K562 (cell line): Measurements from ENCODE around the gene ZNF763. TPM values are rescaled to one million over a fixed set of nuclear protein-coding genes. Genes with fewer than 3 reads are reported as not detected.

ENCODE experiments used
- ATAC-seq: fragments of 200-7000 bp; cut with Tn5 transposase; 3 replicates; pipeline ENCODE4 v1.9.1; 2020; ENCODE audit warnings: moderate library complexity
- Bru-seq: library from RNA; stranded (reverse); fragments of 400-500 nt; gene quantifications from one replicate; lab custom pipeline; 2021; lab: Mats Ljungman, UMichigan
- BruChase-seq, 2 experiments: library from RNA; stranded (reverse); fragments of 400-500 nt; gene quantifications; one replicate each; lab custom pipeline; 2021; lab: Mats Ljungman, UMichigan
- BruUV-seq: library from RNA; stranded (reverse); fragments of 400-500 nt; replicated peaks from 2 replicates; lab custom pipeline; 2021; lab: Mats Ljungman, UMichigan
- CTCF ChIA-PET: fragments of 300-600 bp; formaldehyde crosslinking; extraction: SDS; loops from one replicate; lab custom pipeline; 2021; ENCODE audit warnings: low intra/inter-chr PET ratio; lab: Yijun Ruan, JAX
- POLR2A ChIA-PET: fragments of 300-600, 350-650 bp; sonication (Branson Sonifier 250); formaldehyde crosslinking; extraction: SDS; loops from one replicate; lab custom pipeline; 2021; ENCODE audit warnings: antibody characterized with exemption, inconsistent platforms; lab: Yijun Ruan, JAX
- DNase-seq, 4 experiments: peaks; one replicate each; pipeline versions ENCODE4 v3.0.0 to v3.0.0-alpha.2; 2011 to 2018; ENCODE audit warnings: low spot score in 3 of 4, mixed read lengths in 3 of 4; ENCODE audit errors: extremely low read depth in 1 of 4
- FAIRE-seq: peaks from 2 replicates; lab custom pipeline; 2011; peaks lifted over from hg19 to GRCh38; lab: Jason Lieb, UNC
- H2AFZ ChIP-seq: 2 replicates; pipeline ENCODE4 v1.6.0; 2011; ENCODE audit warnings: low read depth, low read length, control low read depth, inconsistent platforms
- H3K27ac ChIP-seq: fragments of 200-600 bp; 3 replicates; pipeline ENCODE4 v1.8.0; 2011; ENCODE audit warnings: low read depth, mild to moderate bottlenecking, control low read depth, inconsistent platforms, low read length, moderate library complexity, mixed read lengths; ENCODE audit errors: extremely low read depth
- H3K27me3 ChIP-seq, 2 experiments: fragments of 300-600 bp in 1 of 2; 2 replicates in 1 of 2; 3 replicates in 1 of 2; pipeline versions ENCODE4 v1.6.0 to v1.8.0; 2011; ENCODE audit warnings: inconsistent platforms in 2 of 2, low read length in 2 of 2, mild to moderate bottlenecking in 1 of 2, mixed read lengths in 1 of 2, moderate library complexity in 1 of 2; ENCODE audit not compliant: control insufficient read depth in 2 of 2, insufficient read depth in 2 of 2
- H3K36me3 ChIP-seq: fragments of 300-600 bp; 3 replicates; pipeline ENCODE4 v1.8.0; 2011; ENCODE audit warnings: mild to moderate bottlenecking, low read length, inconsistent platforms; ENCODE audit not compliant: control insufficient read depth, insufficient read depth
- H3K4me1 ChIP-seq, 2 experiments: fragments of 200-600 bp in 1 of 2; replicated peaks in 1 of 2; 2 replicates in 1 of 2; 3 replicates in 1 of 2; pipeline versions ENCODE4 v1.5.1 to v1.8.0; 2011; ENCODE audit warnings: inconsistent platforms in 2 of 2, low read length in 2 of 2, mild to moderate bottlenecking in 1 of 2, mixed read lengths in 1 of 2, moderate library complexity in 1 of 2; ENCODE audit not compliant: control insufficient read depth in 2 of 2, insufficient read depth in 2 of 2
- H3K4me2 ChIP-seq: 2 replicates; pipeline ENCODE4 v1.6.1; 2011; ENCODE audit warnings: low read length, control low read depth, inconsistent platforms, mixed read lengths; ENCODE audit not compliant: insufficient read depth
- H3K4me3 ChIP-seq: fragments of 200-600 bp; sonication (generic), shearing (Covaris generic); 2 replicates; pipeline ENCODE4 v1.5.1; 2016; ENCODE audit warnings: control low read depth, inconsistent platforms
- H3K79me2 ChIP-seq: fragments of 200-600 bp; 3 replicates; pipeline ENCODE4 v1.8.0; 2011; ENCODE audit warnings: low read length, inconsistent platforms; ENCODE audit not compliant: control insufficient read depth, insufficient read depth
- H3K9ac ChIP-seq, 2 experiments: 2 replicates each; pipeline versions ENCODE4 v1.6.0 to v1.6.1; 2011; ENCODE audit warnings: low read depth in 2 of 2, low read length in 2 of 2, control low read depth in 1 of 2, inconsistent platforms in 1 of 2, mild to moderate bottlenecking in 1 of 2, mixed read lengths in 1 of 2; ENCODE audit not compliant: insufficient read depth in 1 of 2
- H3K9me1 ChIP-seq: one replicate; pipeline ENCODE4 v1.6.0; 2011; ENCODE audit warnings: inconsistent platforms, mild to moderate bottlenecking, low read length, moderate library complexity; ENCODE audit not compliant: control insufficient read depth, insufficient read depth
- H3K9me3 ChIP-seq: replicated peaks from 2 replicates; pipeline ENCODE4 v1.5.1; 2011; ENCODE audit warnings: low read depth, low read length, inconsistent platforms; ENCODE audit not compliant: control insufficient read depth, insufficient read depth
- H4K20me1 ChIP-seq: replicated peaks from 2 replicates; pipeline ENCODE4 v1.6.1; 2011; ENCODE audit warnings: low read length, inconsistent platforms, mixed read lengths; ENCODE audit not compliant: control insufficient read depth, insufficient read depth
- CXXC5 ChIP-seq: fragments of 250-450 bp; sonication (Bioruptor Pico); IDR thresholded peaks from 2 replicates; pipeline ENCODE4 v1.8.0; 2022; ENCODE audit warnings: inconsistent platforms, mild to moderate bottlenecking, moderate library complexity
- PATZ1 ChIP-seq: fragments of 250-450 bp; sonication (Bioruptor Pico); IDR thresholded peaks from 2 replicates; pipeline ENCODE4 v1.5.0; 2020; ENCODE audit warnings: mild to moderate bottlenecking, borderline replicate concordance
- SP1 ChIP-seq: sonication (generic); formaldehyde crosslinking; IDR thresholded peaks from 2 replicates; pipeline ENCODE4 v1.8.1; 2022; ENCODE audit warnings: mild to moderate bottlenecking, missing genetic modification reagents
- ZKSCAN1 ChIP-seq: fragments of 150-350 bp; IDR thresholded peaks from 2 replicates; pipeline ENCODE4 v1.6.1; 2016; ENCODE audit warnings: low read depth, low read length
- WGBS: fragments of 100-300 bp; shearing (Covaris generic); methylation state at CpG from one replicate; pipeline ENCODE4 v1.1.6; 2016; ENCODE audit warnings: low coverage, mixed read lengths; ENCODE audit not compliant: insufficient coverage; ENCODE audit errors: missing lambda C conversion rate; 5-methylcytosine and 5-hydroxymethylcytosine counted together
- in situ Hi-C: fragments of 300-500 bp; cut with MboI; formaldehyde crosslinking; loops from 4 replicates; pipeline ENCODE4 v1.15.0; 2018; ENCODE audit warnings: inconsistent platforms, mixed read lengths
- intact Hi-C: fragments of 100-400 bp; cut with micrococcal nuclease; formaldehyde crosslinking; loops from 2 replicates; pipeline ENCODE4 v1.14.2; 2022
- long read RNA-seq, 3 experiments: library from polyadenylated mRNA in 2 of 3; library from RNA in 1 of 3; unstranded in 2 of 3; stranded (forward) in 1 of 3; transcript quantifications; one replicate each; pipeline ENCODE4 v2.0.0, GENCODE V29; 2019 to 2022
- polyA minus RNA-seq, 3 experiments: library from RNA; depleted of rRNA, polyadenylated mRNA; stranded (reverse); fragments of >200 nt; gene quantifications; 2 replicates each; pipeline ENCODE4 v1.2.3, GENCODE V29; 2011
- polyA plus RNA-seq, 8 experiments: library from polyadenylated mRNA; depleted of rRNA in 4 of 8; stranded (reverse) in 5 of 8; unstranded in 3 of 8; fragments of >200 nt; fragmentation: Nextera tagmentation in 2 of 8; fragmentation: Illumina TruSeq in 1 of 8; extraction: Ambion mirVana in 2 of 8; extraction: Trizol in 1 of 8; gene quantifications; 2 replicates each; pipeline versions ENCODE4 v1.2.1 to v1.2.3, GENCODE V29; 2011 to 2014; ENCODE audit warnings: inconsistent platforms in 1 of 8, missing spikeins in 1 of 8
- total RNA-seq, 7 experiments: library from RNA; depleted of rRNA in 6 of 7; stranded (reverse); fragments of >200 nt in 6 of 7; fragmentation: Illumina TruSeq in 2 of 7; extraction: Trizol in 2 of 7; gene quantifications; 2 replicates each; pipeline versions ENCODE4 v1.2.1 to v1.2.3, GENCODE V29; 2011 to 2021; ENCODE audit warnings: low replicate concordance in 1 of 7
- TF ChIP-seq, protein P1 (sequence below), 2 experiments: fragments of 450-650 bp; formaldehyde crosslinking in 1 of 2; IDR thresholded peaks; 2 replicates each; pipeline versions ENCODE4 v1.4.0 to v1.6.1; 2014 to 2020; ENCODE audit warnings: mild to moderate bottlenecking in 2 of 2, borderline replicate concordance in 1 of 2, low read depth in 1 of 2

The ZNF763 gene
- total RNA-seq (2011; cell fraction: chromatin; rRNA removed; ENCODE audit: low replicate concordance), result 0.21 and 0.86 TPM in 2 replicates
- 0.53 TPM in 1 of 2 replicates, not detected in the other for total RNA-seq (2011; cell fraction: nucleolus; rRNA removed)
- 0.46 TPM in 1 of 2 replicates, not detected in the other for total RNA-seq (2011; cell fraction: nucleoplasm; rRNA removed)
- total RNA-seq (2014; rRNA removed), result not detected in 2 replicates
- 0.11 and 0.29 TPM in 2 replicates for total RNA-seq (2014; rRNA removed; fragmentation: Illumina TruSeq; extraction: Trizol)
- 0.19 and 0.22 TPM in 2 replicates for total RNA-seq (2015; rRNA removed; fragmentation: Illumina TruSeq; extraction: Trizol)
- total RNA-seq (2021), result 0.22 TPM in 1 of 2 replicates, not detected in the other
- 0.10 and 0.22 TPM in 2 replicates for polyA plus RNA-seq (2011; rRNA removed)
- 0.01 and 0.06 TPM in 2 replicates for polyA plus RNA-seq (2011; cell fraction: cytosol; rRNA removed)
- 0.13 and 0.22 TPM in 2 replicates for polyA plus RNA-seq (2011; cell fraction: nucleus; rRNA removed)
- 0.03 and 0.06 TPM in 2 replicates for polyA plus RNA-seq (2012)
- polyA plus RNA-seq (2014; fragmentation: Illumina TruSeq; extraction: Trizol), result 0.14 and 0.28 TPM in 2 replicates
- polyA plus RNA-seq (2014; fragmentation: Nextera tagmentation; extraction: Ambion mirVana), result under 1 TPM in 1 of 2 experiments, not detected in 1; 0.08 TPM
- not detected in 2 replicates for polyA plus RNA-seq (2014; rRNA removed)
- polyA minus RNA-seq (2011; rRNA and poly(A)+ RNA removed), result 0.39 and 0.51 TPM in 2 replicates
- not detected in 2 replicates for polyA minus RNA-seq (2011; cell fraction: cytosol; rRNA and poly(A)+ RNA removed)
- polyA minus RNA-seq (2011; cell fraction: nucleus; rRNA and poly(A)+ RNA removed), result 0.56 TPM in 1 of 2 replicates, not detected in the other
- Bru-seq, nascent RNA, result percentile 31 among the genes with signal in this experiment
- BruChase-seq, experiment 1, labeled RNA remaining after a 2-hour chase, result not detected
- BruChase-seq, experiment 2, labeled RNA remaining after a 6-hour chase, result percentile 34 among the genes with signal in this experiment
- long read RNA-seq, experiment 1, result 0 reads
- long read RNA-seq, experiment 2, result 0 reads
- long read RNA-seq, experiment 3, result 0 reads

- Histone ChIP-seq H3K36me3 (no peaks in the 10 kb centered on the region), H2AFZ (no peak within 1 kb of the TSS), H4K20me1 (no peaks in the 10 kb centered on the region), H3K4me2 (no peak within 1 kb of the TSS), H3K4me3 (no peak within 1 kb of the TSS), H3K27me3 (no peaks in the 10 kb centered on the region), H3K9ac (no peak within 1 kb of the TSS), H3K9me3 (no peaks in the 10 kb centered on the region; the same call in 1 of the 2 replicates), H3K4me1 (peaks cover 0 to 7% of the 10 kb centered on the region in 2 experiments; a peak in 2 of 5 replicates), H3K79me2 (no peaks in the 10 kb centered on the region), H3K27ac (no peak within 1 kb of the TSS), H3K9me1 (no peaks in the 10 kb centered on the region)
- ChIA-PET POLR2A (interaction anchor here (1.0 kb wide), 2 partner anchors 128 to 175 kb away, joined by 3 to 5 read pairs; partner anchors contain the start of gene ZNF20), CTCF (interaction anchor here (1.0 kb wide), 1 partner anchor 24 kb away, joined by 3 read pairs; no protein-coding TSS in a partner anchor)
- 39% methylated on average over 40 of the region's 47 CpGs for WGBS
- ATAC-seq (peak; percentile 84), DNase-seq (peak in 3 of 4 experiments; percentile 19 to 35 (median 24)), FAIRE-seq (no peak)
- in situ Hi-C loops, result no loop called here
- BruUV-seq, result no TSS peak
- intact Hi-C loops, result loop anchor here (1.0 kb wide), 1 partner anchor 176 kb away; no protein-coding TSS in a partner anchor
- TF ChIP-seq PATZ1 (CRISPR knock-in tag), result no peak
- TF ChIP-seq, protein P1, sequence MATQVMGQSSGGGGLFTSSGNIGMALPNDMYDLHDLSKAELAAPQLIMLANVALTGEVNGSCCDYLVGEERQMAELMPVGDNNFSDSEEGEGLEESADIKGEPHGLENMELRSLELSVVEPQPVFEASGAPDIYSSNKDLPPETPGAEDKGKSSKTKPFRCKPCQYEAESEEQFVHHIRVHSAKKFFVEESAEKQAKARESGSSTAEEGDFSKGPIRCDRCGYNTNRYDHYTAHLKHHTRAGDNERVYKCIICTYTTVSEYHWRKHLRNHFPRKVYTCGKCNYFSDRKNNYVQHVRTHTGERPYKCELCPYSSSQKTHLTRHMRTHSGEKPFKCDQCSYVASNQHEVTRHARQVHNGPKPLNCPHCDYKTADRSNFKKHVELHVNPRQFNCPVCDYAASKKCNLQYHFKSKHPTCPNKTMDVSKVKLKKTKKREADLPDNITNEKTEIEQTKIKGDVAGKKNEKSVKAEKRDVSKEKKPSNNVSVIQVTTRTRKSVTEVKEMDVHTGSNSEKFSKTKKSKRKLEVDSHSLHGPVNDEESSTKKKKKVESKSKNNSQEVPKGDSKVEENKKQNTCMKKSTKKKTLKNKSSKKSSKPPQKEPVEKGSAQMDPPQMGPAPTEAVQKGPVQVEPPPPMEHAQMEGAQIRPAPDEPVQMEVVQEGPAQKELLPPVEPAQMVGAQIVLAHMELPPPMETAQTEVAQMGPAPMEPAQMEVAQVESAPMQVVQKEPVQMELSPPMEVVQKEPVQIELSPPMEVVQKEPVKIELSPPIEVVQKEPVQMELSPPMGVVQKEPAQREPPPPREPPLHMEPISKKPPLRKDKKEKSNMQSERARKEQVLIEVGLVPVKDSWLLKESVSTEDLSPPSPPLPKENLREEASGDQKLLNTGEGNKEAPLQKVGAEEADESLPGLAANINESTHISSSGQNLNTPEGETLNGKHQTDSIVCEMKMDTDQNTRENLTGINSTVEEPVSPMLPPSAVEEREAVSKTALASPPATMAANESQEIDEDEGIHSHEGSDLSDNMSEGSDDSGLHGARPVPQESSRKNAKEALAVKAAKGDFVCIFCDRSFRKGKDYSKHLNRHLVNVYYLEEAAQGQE (IDR thresholded peaks at IDR 0.05; ENCODE audit: borderline replicate concordance), result 0 out of 2 replicates have a peak, but pooled peaks have one; percentile 28
- TF ChIP-seq, protein P1 (CRISPR knock-in tag; IDR thresholded peaks at IDR 0.05; ENCODE audit: low read depth), result no peak
- no peak for TF ChIP-seq SP1 (CRISPR knock-in tag)
- no peak for TF ChIP-seq CXXC5
- no peak for TF ChIP-seq ZKSCAN1
Observed at GRCh38 chr19:11964858-11965645, at the start of gene ZNF763. ZNF763 (plus strand) TSS chr19:11965040; CDS start chr19:11965209, 169 bp downstream.
